Hepatocyte (in vitro differentiated cells): Measurements from ENCODE around the gene MYBPC2. TPM values are rescaled to one million over a fixed set of nuclear protein-coding genes. Genes with fewer than 3 reads are reported as not detected.

Experiments
- DNase-seq: peaks from one replicate; pipeline ENCODE4 v3.0.0-alpha.2; 2016; ENCODE audit warnings: low spot score
- H2AFZ ChIP-seq: fragments of 200-600 bp; sonication (generic); 2 replicates; pipeline ENCODE4 v1.6.0; 2016; ENCODE audit warnings: antibody characterized with exemption, mild to moderate bottlenecking
- H3K27ac ChIP-seq: fragments of 200-600 bp; sonication (generic); 2 replicates; pipeline ENCODE4 v1.5.1; 2016; ENCODE audit warnings: mild to moderate bottlenecking
- H3K27me3 ChIP-seq: fragments of 200-600 bp; sonication (generic); 2 replicates; pipeline ENCODE4 v1.6.1; 2016
- H3K36me3 ChIP-seq: fragments of 200-600 bp; sonication (generic); replicated peaks from 2 replicates; pipeline ENCODE4 v1.5.1; 2016; ENCODE audit warnings: low read depth; ENCODE audit not compliant: insufficient read depth
- H3K4me1 ChIP-seq: fragments of 200-600 bp; sonication (generic); 2 replicates; pipeline ENCODE4 v1.5.1; 2016; ENCODE audit warnings: mild to moderate bottlenecking, moderate library complexity; ENCODE audit not compliant: insufficient read depth
- H3K4me2 ChIP-seq: fragments of 200-600 bp; sonication (generic); 2 replicates; pipeline ENCODE4 v1.6.0; 2016
- H3K4me3 ChIP-seq: fragments of 200-600 bp; sonication (generic); 2 replicates; pipeline ENCODE4 v1.5.1; 2016; ENCODE audit warnings: mild to moderate bottlenecking
- H3K79me2 ChIP-seq: fragments of 200-600 bp; sonication (generic); 2 replicates; pipeline ENCODE4 v1.6.0; 2017; ENCODE audit warnings: mild to moderate bottlenecking
- H3K9me2 ChIP-seq: fragments of 200-600 bp; sonication (generic); replicated peaks from 2 replicates; pipeline ENCODE4 v1.6.0; 2017; ENCODE audit warnings: mild to moderate bottlenecking; ENCODE audit not compliant: insufficient read depth
- H3K9me3 ChIP-seq: fragments of 200-600 bp; sonication (generic); 2 replicates; pipeline ENCODE4 v1.5.1; 2016; ENCODE audit warnings: low read depth, mild to moderate bottlenecking
- H4K20me1 ChIP-seq: fragments of 200-600 bp; sonication (generic); 2 replicates; pipeline ENCODE4 v1.6.0; 2016; ENCODE audit warnings: mild to moderate bottlenecking; ENCODE audit not compliant: insufficient read depth, poor library complexity, severe bottlenecking
- EZH2 ChIP-seq: fragments of 200-600 bp; sonication (generic); IDR thresholded peaks from 2 replicates; pipeline ENCODE4 v1.6.1; 2016; ENCODE audit warnings: antibody characterized with exemption, mild to moderate bottlenecking, borderline replicate concordance
- EZH2phosphoT487 ChIP-seq: fragments of 200-600 bp; sonication (generic); IDR thresholded peaks from one replicate; pipeline ENCODE4 v1.6.1; 2018; ENCODE audit warnings: antibody characterized with exemption, mild to moderate bottlenecking, low read depth, moderate library complexity; ENCODE audit not compliant: unreplicated experiment, severe bottlenecking
- WGBS: methylation state at CpG from one replicate; pipeline ENCODE4 v1.1.6; 2016; ENCODE audit warnings: low lambda C conversion rate; ENCODE audit errors: missing lambda C conversion rate; 5-methylcytosine and 5-hydroxymethylcytosine counted together
- polyA plus RNA-seq: library from polyadenylated mRNA; unstranded; fragments of >200 nt; fragmentation: Nextera tagmentation; extraction: Ambion mirVana; gene quantifications from 2 replicates; pipeline ENCODE4 v1.2.1, GENCODE V29; 2016
- total RNA-seq: library from RNA; depleted of rRNA; stranded (reverse); fragments of >200 nt; gene quantifications from 2 replicates; pipeline ENCODE4 v1.2.3, GENCODE V29; 2014
- TF ChIP-seq, protein P1 (sequence below): fragments of 200-600 bp; sonication (generic); IDR thresholded peaks from 2 replicates; pipeline ENCODE4 v1.5.1; 2016; ENCODE audit warnings: antibody characterized with exemption, mild to moderate bottlenecking; ENCODE audit not compliant: poor library complexity

MYBPC2 gene
- total and polyA plus RNA-seq, 2 experiments from 2014 or later = 0.07 TPM; not detected in 1

DNA sequence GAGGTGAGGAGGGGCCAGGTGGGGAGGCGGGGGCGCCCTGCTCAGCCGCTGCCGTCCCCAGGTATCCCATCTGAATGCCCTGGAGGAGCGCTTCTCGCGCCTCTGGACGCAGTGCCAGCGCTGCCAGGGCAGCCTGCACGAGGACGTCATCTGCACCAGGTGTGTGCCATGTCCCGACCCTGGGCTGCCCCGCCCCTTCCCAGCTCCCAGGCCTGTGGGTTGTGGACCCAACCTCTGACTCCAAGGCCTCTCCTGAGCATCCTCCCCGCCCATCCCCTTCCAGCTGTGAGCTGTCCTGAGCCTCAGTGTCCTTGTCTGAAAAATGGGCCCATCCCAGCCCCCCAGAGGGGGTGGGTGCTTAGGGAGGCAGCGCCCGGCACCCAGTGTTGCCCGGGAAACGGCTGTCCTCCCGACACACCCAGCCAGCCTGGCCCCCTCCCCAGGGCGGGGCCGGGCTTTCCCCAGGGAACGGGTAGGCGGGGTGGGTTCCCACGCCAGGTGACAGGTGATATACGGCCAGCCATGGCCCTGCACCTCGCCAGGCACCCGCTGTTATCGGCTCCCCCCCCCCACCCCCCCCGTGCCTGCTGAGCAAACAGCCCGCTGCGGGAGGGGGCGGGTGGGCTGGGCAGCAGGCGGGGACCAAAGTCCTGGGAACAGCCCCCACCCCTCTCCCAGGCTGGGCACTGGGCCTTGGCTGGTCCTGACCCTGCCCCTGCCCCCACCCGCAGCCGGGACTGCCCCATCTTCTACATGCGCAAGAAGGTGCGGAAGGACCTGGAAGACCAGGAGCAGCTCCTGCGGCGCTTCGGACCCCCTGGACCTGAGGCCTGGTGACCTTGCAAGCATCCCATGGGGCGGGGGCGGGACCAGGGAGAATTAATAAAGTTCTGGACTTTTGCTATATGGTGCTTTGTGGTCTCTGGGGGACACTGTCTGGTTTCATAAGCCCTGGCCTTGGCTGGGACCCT, 15.3 kb upstream of the MYBPC2 start:
- no peak overlapping the region for H3K4me3 ChIP-seq
- no peak overlapping the region for H2AFZ ChIP-seq
- H3K9me2 ChIP-seq = no peaks in the 10 kb centered on the region
- H3K27me3 ChIP-seq = peaks cover 26% of the 10 kb centered on the region
- 87% methylated on average over 18 of the region's 42 CpGs for WGBS
- H3K9me3 ChIP-seq = no peaks in the 10 kb centered on the region
- H3K27ac ChIP-seq = no peak overlapping the region
- TF ChIP-seq, protein P1, sequence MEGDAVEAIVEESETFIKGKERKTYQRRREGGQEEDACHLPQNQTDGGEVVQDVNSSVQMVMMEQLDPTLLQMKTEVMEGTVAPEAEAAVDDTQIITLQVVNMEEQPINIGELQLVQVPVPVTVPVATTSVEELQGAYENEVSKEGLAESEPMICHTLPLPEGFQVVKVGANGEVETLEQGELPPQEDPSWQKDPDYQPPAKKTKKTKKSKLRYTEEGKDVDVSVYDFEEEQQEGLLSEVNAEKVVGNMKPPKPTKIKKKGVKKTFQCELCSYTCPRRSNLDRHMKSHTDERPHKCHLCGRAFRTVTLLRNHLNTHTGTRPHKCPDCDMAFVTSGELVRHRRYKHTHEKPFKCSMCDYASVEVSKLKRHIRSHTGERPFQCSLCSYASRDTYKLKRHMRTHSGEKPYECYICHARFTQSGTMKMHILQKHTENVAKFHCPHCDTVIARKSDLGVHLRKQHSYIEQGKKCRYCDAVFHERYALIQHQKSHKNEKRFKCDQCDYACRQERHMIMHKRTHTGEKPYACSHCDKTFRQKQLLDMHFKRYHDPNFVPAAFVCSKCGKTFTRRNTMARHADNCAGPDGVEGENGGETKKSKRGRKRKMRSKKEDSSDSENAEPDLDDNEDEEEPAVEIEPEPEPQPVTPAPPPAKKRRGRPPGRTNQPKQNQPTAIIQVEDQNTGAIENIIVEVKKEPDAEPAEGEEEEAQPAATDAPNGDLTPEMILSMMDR = no peak
- TF ChIP-seq EZH2 (no peak), EZH2phosphoT487 (no peak)
- peak; percentile 44 for DNase-seq
- H3K36me3 ChIP-seq = no peaks in the 10 kb centered on the region
- no peak overlapping the region for H3K4me2 ChIP-seq
- H3K4me1 ChIP-seq = peaks cover 7% of the 10 kb centered on the region
- H3K79me2 ChIP-seq = no peaks in the 10 kb centered on the region
- H4K20me1 ChIP-seq = no peaks in the 10 kb centered on the region

DNA sequence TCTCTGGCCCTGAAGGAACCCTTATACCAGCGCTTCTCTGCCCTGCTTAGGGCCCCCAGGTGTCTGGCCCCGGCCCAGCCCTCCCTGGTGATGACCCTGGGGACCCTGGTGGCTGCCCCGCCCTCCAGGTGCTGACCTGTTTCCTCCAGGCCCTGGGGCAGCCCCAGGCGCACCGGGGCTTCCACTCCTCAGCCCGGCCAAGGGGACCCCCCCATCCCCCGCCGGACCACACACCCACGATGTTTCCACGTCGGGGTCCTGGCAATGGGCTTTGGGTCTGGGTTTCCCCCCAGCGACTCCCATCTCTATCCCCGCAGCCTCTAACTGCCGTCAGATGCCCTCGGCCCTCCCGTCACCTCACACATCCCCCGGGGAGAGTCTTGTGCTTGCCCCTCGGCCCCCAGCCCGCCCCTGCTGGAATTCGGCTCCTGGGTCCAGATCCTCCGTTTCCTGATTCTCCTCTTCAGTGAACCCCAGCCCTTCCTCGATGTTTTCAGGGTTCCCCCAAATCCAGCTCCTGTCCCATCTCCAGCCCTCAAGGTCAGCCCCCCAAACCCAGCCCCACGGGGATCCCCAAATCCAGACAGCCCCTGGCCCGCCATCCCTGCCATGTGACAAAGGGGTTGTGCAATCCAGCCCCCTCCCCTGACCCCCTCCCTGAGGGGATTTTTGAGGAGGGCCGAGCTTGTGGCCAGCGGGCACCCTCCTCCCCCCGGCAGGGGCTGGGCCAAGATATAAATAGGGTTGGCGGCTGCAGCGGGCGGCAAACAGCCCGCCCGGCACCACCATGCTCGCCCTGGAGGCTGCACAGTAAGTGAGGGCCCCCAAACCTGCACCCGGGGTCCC, 14.3 kb upstream of the MYBPC2 start, which contains the start of gene SPIB:
SPIB (plus strand) TSS at position 763 of the 846 bp plus-strand sequence; CDS start at position 788, 25 bp downstream.
- H3K4me1 ChIP-seq = peaks cover 7% of the 10 kb centered on the region
- no peaks in the 10 kb centered on the region for H3K9me2 ChIP-seq
- H3K27me3 ChIP-seq = peaks cover 26% of the 10 kb centered on the region
- DNase-seq = peak; percentile 12
- H3K9me3 ChIP-seq = no peaks in the 10 kb centered on the region
- no peaks in the 10 kb centered on the region for H3K36me3 ChIP-seq
- TF ChIP-seq, protein P1 = no peak
- peak; percentile 70 for TF ChIP-seq EZH2
- H3K27ac ChIP-seq = no peak within 1 kb of the TSS
- WGBS = 30% methylated on average over 26 of the region's 34 CpGs
- no peaks in the 10 kb centered on the region for H3K79me2 ChIP-seq
- no peak within 1 kb of the TSS for H3K4me3 ChIP-seq
- H2AFZ ChIP-seq = no peak within 1 kb of the TSS
- no peak within 1 kb of the TSS for H3K4me2 ChIP-seq
- no peaks in the 10 kb centered on the region for H4K20me1 ChIP-seq

DNA sequence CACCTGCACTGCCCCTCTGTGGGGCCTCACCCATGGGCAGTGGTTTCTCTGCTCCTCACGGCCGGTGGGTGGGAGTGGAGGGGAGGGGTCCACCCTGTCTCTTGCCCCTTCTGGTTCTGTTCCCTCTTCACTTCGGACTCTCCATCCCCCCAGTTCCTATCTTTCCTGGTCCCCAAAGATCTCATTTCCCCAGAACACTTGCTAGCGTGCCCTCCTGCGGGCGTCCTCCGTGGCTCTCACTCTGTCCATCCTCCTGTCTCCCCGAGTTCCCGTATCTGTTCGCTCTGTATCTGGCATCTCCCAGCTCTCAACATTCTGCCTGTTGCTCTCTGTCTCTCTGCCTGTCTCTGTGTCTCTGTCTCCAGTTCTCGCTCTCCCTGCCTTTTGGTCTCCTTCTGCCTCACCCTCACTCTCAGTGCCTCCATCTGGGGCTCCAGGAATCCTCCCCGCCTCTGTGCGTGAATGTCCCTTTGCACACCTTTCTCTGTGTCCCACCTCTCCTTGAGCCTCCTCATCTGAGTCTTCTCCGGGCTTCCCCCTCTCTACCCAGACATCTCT, 13.6 kb upstream of the MYBPC2 start:
- Histone ChIP-seq H3K36me3 (no peaks in the 10 kb centered on the region), H3K9me2 (no peaks in the 10 kb centered on the region), H3K27me3 (peaks cover 26% of the 10 kb centered on the region), H3K27ac (no peak overlapping the region), H3K79me2 (no peaks in the 10 kb centered on the region), H3K4me3 (no peak overlapping the region), H3K4me1 (peaks cover 7% of the 10 kb centered on the region), H2AFZ (no peak overlapping the region), H4K20me1 (no peaks in the 10 kb centered on the region), H3K9me3 (no peaks in the 10 kb centered on the region), H3K4me2 (no peak overlapping the region)
- TF ChIP-seq, protein P1 = no peak
- TF ChIP-seq EZH2phosphoT487 (no peak), EZH2 (peak; percentile 30)
- 14% methylated on average over 14 of the region's 14 CpGs for WGBS
- DNase-seq = no peak
